Thyroid gland (tissue), 4 donors: ENCODE measurements around the gene MIDN. TPM values are rescaled to one million over a fixed set of nuclear protein-coding genes. Genes with fewer than 3 reads are reported as not detected.
A peak's percentile ranks its signal among the peaks of the same experiment; 100 is the strongest.
"Not testable (repeated sequence)": the region's sequence is repeated elsewhere in the genome, so short reads cannot be mapped to it uniquely, and the experiment has no call there.

Source experiments
- DNase-seq, 2 donors: peaks; one replicate each; pipeline ENCODE4 v3.0.0-alpha.2; 2019
- H3K27ac ChIP-seq, 3 donors: fragments of 200-600 bp; sonication (generic); 1 replicate in 2 of 3; 2 replicates in 1 of 3; pipeline ENCODE4 v1.5.1; 2016 to 2019; ENCODE audit warnings: mild to moderate bottlenecking in 1 of 3, moderate library complexity in 1 of 3
- H3K27me3 ChIP-seq: fragments of 200-600 bp; sonication (generic); one replicate; pipeline ENCODE4 v1.5.1; 2019
- H3K36me3 ChIP-seq, 2 donors: fragments of 200-600 bp; sonication (generic); one replicate each; pipeline ENCODE4 v1.5.1; 2016 to 2019
- H3K4me1 ChIP-seq, 2 donors: fragments of 200-600 bp; sonication (generic); one replicate each; pipeline ENCODE4 v1.5.1; 2017 to 2019
- H3K4me3 ChIP-seq, 3 donors: fragments of 200-600 bp; sonication (generic); replicated peaks in 1 of 3; 1 replicate in 2 of 3; 2 replicates in 1 of 3; pipeline ENCODE4 v1.5.1; 2016; ENCODE audit warnings: mild to moderate bottlenecking in 1 of 3
- H3K9me3 ChIP-seq: fragments of 200-600 bp; sonication (generic); one replicate; pipeline ENCODE4 v1.5.1; 2017
- POLR2A ChIP-seq, 2 donors: fragments of 450-650 bp; IDR thresholded peaks; one replicate each; pipeline ENCODE4 v1.6.1; 2017; ENCODE audit warnings: antibody characterized with exemption in 2 of 2, mild to moderate bottlenecking in 2 of 2, moderate library complexity in 1 of 2
- WGBS, 2 donors: methylation state at CpG; one replicate each; pipeline ENCODE4 v1.1.5; 2017; 5-methylcytosine and 5-hydroxymethylcytosine counted together
- intact Hi-C: fragments of 100-400 bp; cut with DNase I; formaldehyde crosslinking; loops from one replicate; pipeline ENCODE4 v1.15.1; 2023
- total RNA-seq, 4 donors: library from RNA; depleted of rRNA; stranded (reverse); fragments of >200 nt; gene quantifications; one replicate each; pipeline ENCODE4 v1.2.3, GENCODE V29; 2016
- TF ChIP-seq, protein P1 (sequence below), 6 experiments: fragments of 200-600 bp in 3 of 6; fragments of 450-650 bp in 3 of 6; sonication (generic) in 3 of 6; IDR thresholded peaks; one replicate each; pipeline ENCODE4 v1.5.1; 2016 to 2019; ENCODE audit warnings: antibody characterized with exemption in 6 of 6, mild to moderate bottlenecking in 2 of 6, inconsistent platforms in 1 of 6, moderate library complexity in 1 of 6

Gene MIDN
- total RNA-seq, 4 donors from 2014 or later: 16.2 to 89.2 (median 17.9) TPM

DNA sequence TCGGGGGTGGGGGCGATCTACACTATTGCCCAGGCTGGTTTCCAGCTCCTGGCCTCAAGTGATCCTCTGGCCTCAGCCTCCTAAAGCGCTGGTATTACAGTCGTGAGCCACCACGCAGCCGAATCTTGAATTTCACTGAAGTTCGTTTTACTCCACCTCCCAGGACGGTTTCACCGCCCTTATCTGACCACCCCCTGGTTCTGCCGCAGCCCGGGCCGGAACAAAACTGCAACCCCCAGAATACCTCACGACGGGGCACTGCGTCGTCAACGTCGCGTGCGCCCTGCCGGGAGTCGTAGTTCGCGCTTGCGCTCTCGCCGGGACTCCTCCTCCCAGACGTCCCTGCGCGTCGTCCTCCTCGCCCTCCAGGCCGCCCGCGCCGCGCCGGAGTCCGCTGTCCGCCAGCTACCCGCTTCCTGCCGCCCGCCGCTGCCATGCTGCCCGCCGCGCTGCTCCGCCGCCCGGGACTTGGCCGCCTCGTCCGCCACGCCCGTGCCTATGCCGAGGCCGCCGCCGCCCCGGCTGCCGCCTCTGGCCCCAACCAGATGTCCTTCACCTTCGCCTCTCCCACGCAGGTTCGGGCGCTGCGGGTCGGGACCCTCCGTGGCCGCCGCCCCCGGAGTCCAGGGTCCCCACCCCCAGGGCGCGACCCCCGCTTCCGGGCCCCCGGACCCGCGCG lies 6.8 kb upstream of the MIDN start, which contains the start of gene ATP5F1D:
Gene ATP5F1D (plus strand): TSS at position 335 of the 679 bp plus-strand sequence. CDS start 100 bp downstream, at position 435.
- 1 to 5% methylated on average over 11 to 27 of the region's 79 CpGs for WGBS, 2 donors
- H3K27me3 ChIP-seq: no peaks in the 10 kb centered on the region
- peak; percentile 95 for DNase-seq
- H3K9me3 ChIP-seq: no peaks in the 10 kb centered on the region
- H3K27ac ChIP-seq: peak within 1 kb of the TSS; percentile 90 to 94 (median 90)
- TF ChIP-seq, protein P1, sequence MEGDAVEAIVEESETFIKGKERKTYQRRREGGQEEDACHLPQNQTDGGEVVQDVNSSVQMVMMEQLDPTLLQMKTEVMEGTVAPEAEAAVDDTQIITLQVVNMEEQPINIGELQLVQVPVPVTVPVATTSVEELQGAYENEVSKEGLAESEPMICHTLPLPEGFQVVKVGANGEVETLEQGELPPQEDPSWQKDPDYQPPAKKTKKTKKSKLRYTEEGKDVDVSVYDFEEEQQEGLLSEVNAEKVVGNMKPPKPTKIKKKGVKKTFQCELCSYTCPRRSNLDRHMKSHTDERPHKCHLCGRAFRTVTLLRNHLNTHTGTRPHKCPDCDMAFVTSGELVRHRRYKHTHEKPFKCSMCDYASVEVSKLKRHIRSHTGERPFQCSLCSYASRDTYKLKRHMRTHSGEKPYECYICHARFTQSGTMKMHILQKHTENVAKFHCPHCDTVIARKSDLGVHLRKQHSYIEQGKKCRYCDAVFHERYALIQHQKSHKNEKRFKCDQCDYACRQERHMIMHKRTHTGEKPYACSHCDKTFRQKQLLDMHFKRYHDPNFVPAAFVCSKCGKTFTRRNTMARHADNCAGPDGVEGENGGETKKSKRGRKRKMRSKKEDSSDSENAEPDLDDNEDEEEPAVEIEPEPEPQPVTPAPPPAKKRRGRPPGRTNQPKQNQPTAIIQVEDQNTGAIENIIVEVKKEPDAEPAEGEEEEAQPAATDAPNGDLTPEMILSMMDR (IDR thresholded peaks at IDR 0.05): peak in 1 of 6 experiments; percentile 15
- TF ChIP-seq POLR2A (IDR thresholded peaks at IDR 0.05): peak; percentile 26 to 87
- no peaks in the 10 kb centered on the region for H3K36me3 ChIP-seq
- intact Hi-C loops: no loop called here
- H3K4me1 ChIP-seq: peaks cover 55 to 77% of the 10 kb centered on the region in 2 donors
- H3K4me3 ChIP-seq: peak within 1 kb of the TSS; percentile 48 to 90 (median 90)

DNA sequence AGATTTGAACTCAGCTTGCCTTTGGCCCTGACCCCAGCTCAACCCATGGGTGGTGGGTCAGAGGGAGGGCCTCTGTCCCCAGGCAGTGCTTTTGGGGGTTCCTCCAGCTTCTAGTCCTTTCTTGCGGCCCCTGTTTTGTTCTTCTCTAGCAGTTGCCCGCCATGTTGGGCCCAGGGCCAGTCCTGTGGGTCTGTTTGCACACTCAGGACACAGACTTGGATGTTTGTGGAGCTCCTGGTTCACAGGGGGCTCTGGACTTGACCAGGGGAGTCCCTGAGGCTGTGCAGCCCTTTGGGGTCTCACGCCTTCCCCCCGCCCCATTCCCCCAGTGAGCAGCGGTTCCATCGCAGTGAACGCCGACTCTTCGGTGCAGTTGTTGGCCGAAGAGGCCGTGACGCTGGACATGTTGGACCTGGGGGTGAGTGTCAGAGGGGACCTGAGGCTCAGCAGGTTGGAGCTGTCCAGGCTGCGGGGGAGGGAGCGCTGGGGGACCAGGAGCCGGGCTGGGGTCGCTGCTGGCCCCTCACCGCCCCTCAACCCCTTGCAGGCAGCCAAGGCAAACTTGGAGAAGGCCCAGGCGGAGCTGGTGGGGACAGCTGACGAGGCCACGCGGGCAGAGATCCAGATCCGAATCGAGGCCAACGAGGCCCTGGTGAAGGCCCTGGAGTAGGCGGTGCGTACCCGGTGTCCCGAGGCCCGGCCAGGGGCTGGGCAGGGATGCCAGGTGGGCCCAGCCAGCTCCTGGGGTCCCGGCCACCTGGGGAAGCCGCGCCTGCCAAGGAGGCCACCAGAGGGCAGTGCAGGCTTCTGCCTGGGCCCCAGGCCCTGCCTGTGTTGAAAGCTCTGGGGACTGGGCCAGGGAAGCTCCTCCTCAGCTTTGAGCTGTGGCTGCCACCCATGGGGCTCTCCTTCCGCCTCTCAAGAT lies 4.4 kb upstream of the MIDN start:
- TF ChIP-seq, protein P1 (IDR thresholded peaks at IDR 0.05): peak; percentile 71 to 98 (median 94)
- TF ChIP-seq POLR2A (IDR thresholded peaks at IDR 0.05): peak in 1 of 2 donors; percentile 8
- peaks cover 57 to 78% of the 10 kb centered on the region in 2 donors for H3K4me1 ChIP-seq
- peak; percentile 91 to 93 for DNase-seq
- intact Hi-C loops: loop anchor here (2.0 kb wide), 1 partner anchor 23 kb away; no protein-coding TSS in a partner anchor
- H3K9me3 ChIP-seq: no peaks in the 10 kb centered on the region
- no peaks in the 10 kb centered on the region for H3K27me3 ChIP-seq
- 57 to 73% methylated on average over 15 to 26 of the region's 33 CpGs for WGBS, 2 donors
- no peak overlapping the region for H3K4me3 ChIP-seq
- no peaks in the 10 kb centered on the region for H3K36me3 ChIP-seq
- peak overlapping the region; percentile 61 to 96 (median 88) for H3K27ac ChIP-seq

DNA sequence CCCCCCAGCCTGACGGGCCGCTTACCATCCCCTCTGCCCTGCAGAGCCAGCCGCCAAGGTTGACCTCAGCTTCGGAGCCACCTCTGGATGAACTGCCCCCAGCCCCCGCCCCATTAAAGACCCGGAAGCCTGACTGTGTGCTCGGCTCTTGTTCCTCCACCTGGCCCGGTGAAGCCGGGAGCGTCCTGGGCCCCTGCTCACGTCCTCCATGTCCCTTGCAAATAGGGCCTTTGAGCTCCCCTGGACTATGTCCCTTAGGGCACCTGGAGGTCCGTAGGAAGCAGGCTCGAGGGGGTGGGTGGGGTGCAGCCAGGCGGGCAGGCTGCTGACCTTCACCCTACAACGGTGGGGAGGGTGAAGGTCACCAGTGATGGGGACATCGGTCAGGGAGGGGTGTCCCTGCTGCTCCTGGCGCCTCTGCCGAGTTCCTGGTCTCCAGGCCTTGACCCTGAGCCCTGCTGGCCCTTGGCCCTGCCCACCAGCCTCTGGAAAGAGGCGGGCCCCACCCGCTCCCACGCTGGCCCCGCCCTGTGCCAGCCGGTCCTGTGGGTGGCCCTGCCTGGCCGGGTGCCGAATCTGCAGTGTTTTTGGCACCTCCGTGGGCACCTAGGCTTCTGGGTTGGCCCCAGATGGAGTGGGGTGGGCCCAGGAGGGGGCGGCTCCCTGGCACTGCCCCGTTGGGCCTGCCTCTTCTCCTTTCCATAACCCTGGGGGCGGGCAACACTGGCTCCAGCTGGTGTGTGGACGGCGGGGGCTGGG lies 3.5 kb upstream of the MIDN start:
- TF ChIP-seq POLR2A (IDR thresholded peaks at IDR 0.05): no peak
- TF ChIP-seq, protein P1 (IDR thresholded peaks at IDR 0.05): no peak
- DNase-seq: peak; percentile 89 to 93
- 25 to 47% methylated on average over 6 to 16 of the region's 31 CpGs for WGBS, 2 donors

DNA sequence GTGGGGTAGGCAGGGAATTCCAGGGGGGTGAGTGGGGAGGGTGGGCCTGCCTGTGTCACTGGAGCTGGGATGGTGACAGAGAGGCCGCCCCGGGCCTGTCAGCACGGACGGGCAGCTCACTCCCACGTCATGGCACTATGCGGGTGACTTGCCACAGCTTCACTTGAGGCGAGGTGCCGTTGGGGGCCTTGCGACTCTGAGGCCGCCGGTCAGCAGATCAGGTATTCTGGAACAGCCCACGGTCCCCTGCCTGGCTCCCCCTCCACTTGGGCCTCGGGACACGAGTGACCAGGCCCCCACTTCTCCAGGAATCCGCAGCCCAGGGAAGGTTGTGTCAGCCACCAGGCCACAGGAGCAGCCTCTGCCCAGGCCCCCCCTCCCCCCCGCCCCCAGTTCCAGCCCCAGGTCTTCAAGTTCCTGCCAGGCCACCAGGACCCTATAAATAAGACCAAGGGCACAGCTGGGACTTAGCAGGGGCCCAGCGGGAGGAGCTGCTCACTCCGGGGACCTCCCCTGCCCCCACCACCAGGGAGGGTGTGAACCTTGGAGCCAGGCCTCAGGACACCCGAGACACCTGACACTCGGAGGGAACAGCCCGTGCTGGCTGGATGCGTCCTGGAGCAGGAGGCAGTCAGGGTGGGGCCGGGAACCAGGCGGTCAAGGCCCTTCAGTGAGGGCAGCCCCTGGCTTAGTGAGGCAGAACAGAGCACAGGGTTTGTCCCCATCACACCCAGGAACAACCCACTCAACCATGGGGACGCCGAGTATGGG lies 2.7 kb upstream of the MIDN start:
- no peaks in the 10 kb centered on the region for H3K9me3 ChIP-seq
- TF ChIP-seq, protein P1 (IDR thresholded peaks at IDR 0.05): no peak
- peak in 1 of 2 donors; percentile 62 for TF ChIP-seq POLR2A (IDR thresholded peaks at IDR 0.05)
- H3K4me3 ChIP-seq: no peak overlapping the region
- peaks cover 53 to 68% of the 10 kb centered on the region in 2 donors for H3K4me1 ChIP-seq
- WGBS, 2 donors: 52 to 58% methylated on average over 10 to 21 of the region's 26 CpGs
- H3K27me3 ChIP-seq: no peaks in the 10 kb centered on the region
- DNase-seq: peak; percentile 99
- peaks cover 4 to 8% of the 10 kb centered on the region in 2 donors for H3K36me3 ChIP-seq
- peak overlapping the region; percentile 88 to 100 (median 96) for H3K27ac ChIP-seq
- intact Hi-C loops: loop anchor here (2.0 kb wide), 1 partner anchor 21 kb away; no protein-coding TSS in a partner anchor

More for the DNA sequence above, 3.5 kb upstream of the MIDN start:
- no peak overlapping the region for H3K4me3 ChIP-seq
- H3K36me3 ChIP-seq: peaks cover 1 to 2% of the 10 kb centered on the region in 2 donors
- H3K4me1 ChIP-seq: peaks cover 57 to 75% of the 10 kb centered on the region in 2 donors
- intact Hi-C loops: loop anchor here (2.0 kb wide), 1 partner anchor 22 kb away; no protein-coding TSS in a partner anchor
- peak overlapping the region; percentile 61 to 96 (median 88) for H3K27ac ChIP-seq
- H3K27me3 ChIP-seq: no peaks in the 10 kb centered on the region
- no peaks in the 10 kb centered on the region for H3K9me3 ChIP-seq

DNA sequence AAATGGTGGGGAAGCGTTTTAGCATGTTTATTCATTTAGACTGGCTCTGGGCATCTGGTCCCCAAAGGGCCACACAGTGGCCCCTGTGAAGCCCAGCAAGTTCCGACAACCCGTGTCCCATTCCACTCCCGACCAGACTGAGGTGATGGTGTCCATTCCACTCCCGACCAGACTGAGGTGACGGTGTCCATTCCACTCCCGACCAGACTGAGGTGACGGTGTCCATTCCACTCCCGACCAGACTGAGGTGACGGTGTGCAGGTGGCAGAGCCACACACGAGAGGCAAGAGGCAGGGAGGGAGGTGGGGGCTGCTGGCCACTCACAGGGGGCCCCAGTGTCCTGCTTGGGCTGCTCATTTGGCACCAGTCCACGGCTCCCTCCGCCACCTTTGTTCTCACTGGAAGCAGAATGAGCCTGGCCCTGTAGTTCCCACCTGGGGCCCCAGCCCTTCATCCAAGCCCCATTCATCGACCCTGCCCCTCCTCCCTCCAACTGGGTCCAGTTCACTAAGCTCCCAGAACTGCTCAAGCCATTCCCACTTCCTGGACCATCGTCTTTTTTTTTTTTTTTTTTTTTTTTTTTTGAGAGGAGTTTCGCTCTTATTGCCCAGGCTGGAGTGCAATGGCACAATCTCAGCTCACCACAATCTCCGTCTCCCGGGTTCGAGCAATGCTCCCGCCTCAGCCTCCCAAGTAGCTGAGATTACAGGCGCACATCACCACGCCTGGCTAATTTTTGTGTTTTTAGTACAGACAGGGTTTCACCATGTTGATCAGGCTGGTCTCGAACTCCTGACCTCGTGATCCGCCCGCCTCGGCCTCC lies 1.9 kb upstream of the MIDN start:
- Histone ChIP-seq H3K4me1 (peaks cover 53 to 69% of the 10 kb centered on the region in 2 donors), H3K27ac (peak overlapping the region; percentile 88 to 100 (median 96)), H3K36me3 (peaks cover 9 to 12% of the 10 kb centered on the region in 2 donors)
- H3K27me3 ChIP-seq, H3K9me3 ChIP-seq, intact Hi-C loops, H3K4me3 ChIP-seq: not testable (repeated sequence)
- peak; percentile 74 to 84 for DNase-seq
- 58% methylated on average over 26 to 27 of the region's 27 CpGs for WGBS, 2 donors
